ENCODE measurements around the gene CACNA2D3.
"Not testable (repeated sequence)": the region's sequence is repeated elsewhere in the genome, so short reads cannot be mapped to it uniquely, and the experiment has no call there.

CACNA2D3 gene

GRCh38 chr3:54955941-54956340, 833.6 kb downstream of the CACNA2D3 start:
- no peak for DNase-seq

GRCh38 chr3:54957711-54958110, 835.4 kb downstream of the CACNA2D3 start:
- DNase-seq, result no peak

GRCh38 chr3:54960082-54960481, 837.7 kb downstream of the CACNA2D3 start:
- no peak for DNase-seq

- no peak for DNase-seq
These were observed 838.3 kb downstream of the CACNA2D3 start for GRCh38 chr3:54960701-54961100.

- no peak for DNase-seq
These were observed 839.8 kb downstream of the CACNA2D3 start for GRCh38 chr3:54962200-54962599.

- DNase-seq, result no peak
These were observed 841.3 kb downstream of the CACNA2D3 start for GRCh38 chr3:54963641-54964040.

- DNase-seq, result no peak
These were observed 841.7 kb downstream of the CACNA2D3 start for GRCh38 chr3:54964081-54964480.

GRCh38 chr3:54965746-54966145, 843.4 kb downstream of the CACNA2D3 start:
- DNase-seq, result no peak

GRCh38 chr3:54966979-54967378, 844.6 kb downstream of the CACNA2D3 start:
- no peak for DNase-seq

- DNase-seq, result no peak
These were observed 845.4 kb downstream of the CACNA2D3 start for GRCh38 chr3:54967731-54968161.

GRCh38 chr3:54968546-54969172, 846.3 kb downstream of the CACNA2D3 start:
- no peak for DNase-seq

GRCh38 chr3:54969652-54970051, 847.3 kb downstream of the CACNA2D3 start:
- DNase-seq, result no peak

- no peak for DNase-seq
These were observed 848.5 kb downstream of the CACNA2D3 start for GRCh38 chr3:54970895-54971294.

- DNase-seq, result no peak
These were observed 855.1 kb downstream of the CACNA2D3 start for GRCh38 chr3:54977439-54977838.

GRCh38 chr3:54977946-54978345, 855.6 kb downstream of the CACNA2D3 start:
- DNase-seq, result not testable (repeated sequence)

- no peak for DNase-seq
These were observed 860.5 kb downstream of the CACNA2D3 start for GRCh38 chr3:54982807-54983206.

GRCh38 chr3:54983266-54984099, 861.1 kb downstream of the CACNA2D3 start:
- DNase-seq, result no peak

GRCh38 chr3:54985856-54986255, 863.5 kb downstream of the CACNA2D3 start:
- no peak for DNase-seq

GRCh38 chr3:54986294-54986693, 863.9 kb downstream of the CACNA2D3 start:
- DNase-seq, result no peak

- DNase-seq, result no peak
These were observed 865.4 kb downstream of the CACNA2D3 start for GRCh38 chr3:54987719-54988118.

- no peak for DNase-seq
These were observed 866.0 kb downstream of the CACNA2D3 start for GRCh38 chr3:54988302-54988837.

GRCh38 chr3:54988838-54989630, 866.7 kb downstream of the CACNA2D3 start:
- DNase-seq, result no peak

- no peak for DNase-seq
These were observed 871.8 kb downstream of the CACNA2D3 start for GRCh38 chr3:54994111-54994513.
